Thyroid gland (tissue), 4 donors: ENCODE results near the gene TMEM271. TPM values are rescaled to one million over a fixed set of nuclear protein-coding genes. Genes with fewer than 3 reads are reported as not detected.

Experiments used
- DNase-seq, 2 donors: peaks; one replicate each; pipeline ENCODE4 v3.0.0-alpha.2; 2019
- H3K27ac ChIP-seq, 3 donors: fragments of 200-600 bp; sonication (generic); 1 replicate in 2 of 3; 2 replicates in 1 of 3; pipeline ENCODE4 v1.5.1; 2016 to 2019; ENCODE audit warnings: mild to moderate bottlenecking in 1 of 3, moderate library complexity in 1 of 3
- H3K27me3 ChIP-seq: fragments of 200-600 bp; sonication (generic); one replicate; pipeline ENCODE4 v1.5.1; 2019
- H3K36me3 ChIP-seq, 2 donors: fragments of 200-600 bp; sonication (generic); one replicate each; pipeline ENCODE4 v1.5.1; 2016 to 2019
- H3K4me1 ChIP-seq, 2 donors: fragments of 200-600 bp; sonication (generic); one replicate each; pipeline ENCODE4 v1.5.1; 2017 to 2019
- H3K4me3 ChIP-seq, 3 donors: fragments of 200-600 bp; sonication (generic); replicated peaks in 1 of 3; 1 replicate in 2 of 3; 2 replicates in 1 of 3; pipeline ENCODE4 v1.5.1; 2016; ENCODE audit warnings: mild to moderate bottlenecking in 1 of 3
- H3K9me3 ChIP-seq: fragments of 200-600 bp; sonication (generic); one replicate; pipeline ENCODE4 v1.5.1; 2017
- CTCF ChIP-seq, 6 experiments: fragments of 200-600 bp in 3 of 6; fragments of 450-650 bp in 3 of 6; sonication (generic) in 3 of 6; IDR thresholded peaks; one replicate each; pipeline ENCODE4 v1.5.1; 2016 to 2019; ENCODE audit warnings: antibody characterized with exemption in 6 of 6, mild to moderate bottlenecking in 2 of 6, inconsistent platforms in 1 of 6, moderate library complexity in 1 of 6
- POLR2A ChIP-seq, 2 donors: fragments of 450-650 bp; IDR thresholded peaks; one replicate each; pipeline ENCODE4 v1.6.1; 2017; ENCODE audit warnings: antibody characterized with exemption in 2 of 2, mild to moderate bottlenecking in 2 of 2, moderate library complexity in 1 of 2
- WGBS, 2 donors: methylation state at CpG; one replicate each; pipeline ENCODE4 v1.1.5; 2017; 5-methylcytosine and 5-hydroxymethylcytosine counted together
- intact Hi-C: fragments of 100-400 bp; cut with DNase I; formaldehyde crosslinking; loops from one replicate; pipeline ENCODE4 v1.15.1; 2023
- total RNA-seq, 4 donors: library from RNA; depleted of rRNA; stranded (reverse); fragments of >200 nt; gene quantifications; one replicate each; pipeline ENCODE4 v1.2.3, GENCODE V29; 2016

The TMEM271 gene
- total RNA-seq, 4 donors from 2014 or later, result not detected

DNA sequence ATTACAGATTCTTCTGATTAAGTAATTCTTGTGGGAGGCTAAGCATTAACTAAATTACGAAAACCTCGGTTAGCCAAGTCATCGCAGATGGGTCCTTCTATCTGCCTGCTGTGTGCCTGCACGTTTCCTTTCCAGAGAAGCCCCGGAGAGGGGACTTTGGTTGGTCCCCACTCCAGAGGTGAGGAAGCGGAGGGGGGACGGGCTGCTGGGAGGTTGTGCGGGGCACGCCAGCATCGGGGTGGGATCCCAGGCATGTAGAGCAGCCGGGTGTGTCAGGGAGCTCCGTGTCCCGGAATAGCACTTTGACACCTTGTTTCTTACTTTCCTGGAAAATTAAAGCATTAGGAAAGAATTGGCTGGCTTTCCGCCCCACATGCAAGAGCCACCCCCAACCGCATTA lies 50.4 kb downstream of the TMEM271 start:
- Histone ChIP-seq H3K9me3 (no peaks in the 10 kb centered on the region), H3K36me3 (peaks cover 39 to 44% of the 10 kb centered on the region in 2 donors), H3K4me3 (no peak overlapping the region), H3K27ac (no peak overlapping the region), H3K4me1 (no peaks in the 10 kb centered on the region), H3K27me3 (no peaks in the 10 kb centered on the region)
- intact Hi-C loops, result no loop called here
- TF ChIP-seq CTCF (IDR thresholded peaks at IDR 0.05) (no peak), POLR2A (IDR thresholded peaks at IDR 0.05) (no peak)
- no peak for DNase-seq
- WGBS, 2 donors, result 96 to 97% methylated on average over 15 of the region's 15 CpGs

DNA sequence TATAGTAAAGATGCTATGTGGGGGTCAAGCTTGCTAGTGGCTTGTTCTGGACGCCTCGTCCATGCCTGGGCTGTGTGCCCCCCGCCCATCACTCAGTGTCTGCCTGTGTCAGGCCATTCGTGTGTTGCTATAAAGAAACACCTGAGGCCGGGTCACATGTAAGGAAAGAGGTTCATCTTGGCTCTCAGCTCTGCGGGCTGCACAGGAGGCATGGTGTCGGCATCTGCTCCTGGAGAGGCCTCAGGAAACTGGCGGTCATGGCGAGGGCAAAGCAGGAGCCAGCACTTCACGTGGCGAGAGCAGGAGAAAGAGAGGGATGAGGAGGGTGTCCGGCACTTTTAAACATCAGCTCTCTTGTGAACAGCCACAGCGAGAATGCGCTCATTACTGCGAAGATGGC lies 51.9 kb downstream of the TMEM271 start:
- Histone ChIP-seq H3K4me3 (no peak overlapping the region), H3K27ac (no peak overlapping the region), H3K9me3 (no peaks in the 10 kb centered on the region), H3K36me3 (peaks cover 39 to 42% of the 10 kb centered on the region in 2 donors), H3K4me1 (no peaks in the 10 kb centered on the region), H3K27me3 (no peaks in the 10 kb centered on the region)
- DNase-seq, result no peak
- intact Hi-C loops, result no loop called here
- no peak for TF ChIP-seq CTCF (IDR thresholded peaks at IDR 0.05)
- no peak for TF ChIP-seq POLR2A (IDR thresholded peaks at IDR 0.05)
- 95% methylated on average over 15 of the region's 15 CpGs for WGBS, 2 donors

Other genes starting within 250 kb of the TMEM271 start
- 10 to 100 TPM; 38.8 to 63.4 (median 46.3) TPM for gene ZNF141, start 238.5 kb downstream of the TMEM271 start, total RNA-seq
- gene ZNF721, start 77.1 kb downstream of the TMEM271 start, total RNA-seq, result 100 to 1,000 TPM in 1 of 4 donors, 10 to 100 TPM in 3; 35.0 to 147 (median 54.2) TPM
- gene PIGG, start 77.1 kb downstream of the TMEM271 start, total RNA-seq, result 100 to 1,000 TPM in 1 of 4 donors, 10 to 100 TPM in 3; 65.3 to 103 (median 80.0) TPM
- 10 to 100 TPM in 2 of 4 donors, 1 to 10 TPM in 2; 6.4 to 26.4 (median 14.4) TPM for gene PDE6B, start 49.3 kb upstream of the TMEM271 start, total RNA-seq
- 100 to 1,000 TPM in 2 of 4 donors, 10 to 100 TPM in 2; 82.2 to 144 (median 106) TPM for gene ATP5ME, start 98.0 kb upstream of the TMEM271 start, total RNA-seq
- gene MYL5, start 98.2 kb upstream of the TMEM271 start, total RNA-seq, result 10 to 100 TPM; 13.0 to 17.5 (median 14.2) TPM
- gene SLC49A3, start 112.9 kb upstream of the TMEM271 start, total RNA-seq, result 10 to 100 TPM; 14.9 to 27.1 (median 18.3) TPM
- gene PCGF3, start 129.5 kb upstream of the TMEM271 start, total RNA-seq, result 10 to 100 TPM; 41.4 to 60.0 (median 50.2) TPM
- gene CPLX1, start 249.8 kb upstream of the TMEM271 start, total RNA-seq, result 1 to 10 TPM in 2 of 4 donors, under 1 TPM in 1, not detected in 1; 0.75 to 3.2 (median 1.4) TPM